SK-N-MC (cell line): ENCODE data around the gene AMH.

Experiments
- EZH2 ChIP-seq: fragments of 200-600 bp; sonication (generic); IDR thresholded peaks from one replicate; pipeline ENCODE4 v1.6.1; 2017; ENCODE audit warnings: antibody characterized with exemption
- POLR2AphosphoS5 ChIP-seq: IDR thresholded peaks from 2 replicates; pipeline ENCODE4 v1.6.1; 2012; ENCODE audit warnings: mild to moderate bottlenecking, low read depth, low read length, borderline replicate concordance

DNA sequence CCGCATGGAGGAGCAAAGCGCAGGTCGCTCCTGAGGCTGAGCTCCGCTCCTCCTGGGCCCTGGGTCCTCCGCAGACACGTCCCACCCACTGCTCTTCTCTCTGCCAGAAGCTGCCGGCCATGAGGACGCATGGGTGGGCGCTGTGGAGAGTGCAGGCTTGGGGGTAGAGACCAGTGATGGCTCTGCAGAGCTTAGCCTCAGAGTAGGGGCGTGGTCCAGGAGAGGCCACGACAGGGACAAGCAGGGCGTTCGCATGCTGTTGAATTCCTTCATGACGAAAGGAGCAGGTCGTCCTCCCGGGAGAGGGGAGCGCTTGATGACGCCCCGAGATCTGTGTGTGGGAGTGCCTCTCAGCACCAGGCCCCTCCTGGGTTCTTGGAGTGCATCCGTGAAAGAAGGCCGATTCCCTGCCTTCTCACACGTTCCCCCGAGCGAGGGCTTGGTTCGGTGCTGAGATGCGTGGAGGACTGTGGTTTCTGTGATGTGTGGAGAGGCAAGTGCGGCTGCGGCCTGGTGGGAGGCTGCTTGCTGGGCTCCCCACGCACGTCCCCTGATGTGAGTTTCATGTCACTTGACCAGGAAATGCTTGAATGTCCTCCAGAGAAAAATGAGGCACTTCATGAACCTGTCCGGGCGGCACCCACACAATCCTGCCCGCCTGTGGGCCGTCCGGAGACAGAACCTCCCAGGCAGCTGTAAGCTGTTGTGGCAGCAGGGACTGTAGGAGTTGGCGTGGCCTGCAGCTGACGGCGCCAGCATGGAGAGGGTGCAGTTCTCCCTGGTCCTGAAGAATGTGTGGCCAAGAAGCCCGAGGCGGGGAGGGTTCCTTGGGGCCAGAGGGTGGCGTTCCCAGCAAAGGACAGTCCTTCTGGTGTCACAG is 8.0 kb upstream of the AMH start:
- TF ChIP-seq POLR2AphosphoS5 (no peak; the same call in 1 of the 2 replicates), EZH2 (no peak)
